HG03469 (cell line): Measurements from ENCODE around the gene RGS10.
"Not testable (repeated sequence)": the region's sequence is repeated elsewhere in the genome, so short reads cannot be mapped to it uniquely, and the experiment has no call there.

Experiments used
- ATAC-seq: cut with Tn5 transposase; IDR thresholded peaks from one replicate; pipeline ENCODE4 v1.9.1; 2021; ENCODE audit warnings: mild to moderate bottlenecking, moderate library complexity, moderate number of reproducible peaks; ENCODE audit not compliant: unreplicated experiment

RGS10 gene

DNA sequence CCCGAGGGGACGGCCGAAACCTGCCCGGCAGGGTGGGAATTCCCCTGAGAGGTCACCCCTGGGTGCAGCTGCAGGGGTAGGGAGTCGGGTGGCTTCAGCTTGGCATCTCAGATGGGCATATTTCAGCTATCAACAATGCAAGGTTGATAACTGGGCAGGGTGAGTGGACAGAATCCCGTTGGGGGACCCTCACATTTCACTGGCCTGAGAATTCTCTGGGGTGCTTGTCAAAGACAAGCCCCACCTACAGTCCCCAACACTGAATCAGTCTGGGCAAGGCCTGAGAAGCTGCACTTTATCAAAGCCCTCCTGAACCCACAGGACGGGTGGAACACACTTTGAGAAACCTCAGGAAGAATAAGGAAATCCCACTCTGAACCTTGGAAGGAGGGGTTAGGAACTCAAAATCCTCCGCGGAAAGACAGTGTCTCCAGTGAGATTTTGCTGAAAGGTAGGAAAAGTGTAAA, 3.1 kb downstream of the RGS10 start:
- ATAC-seq = no peak

DNA sequence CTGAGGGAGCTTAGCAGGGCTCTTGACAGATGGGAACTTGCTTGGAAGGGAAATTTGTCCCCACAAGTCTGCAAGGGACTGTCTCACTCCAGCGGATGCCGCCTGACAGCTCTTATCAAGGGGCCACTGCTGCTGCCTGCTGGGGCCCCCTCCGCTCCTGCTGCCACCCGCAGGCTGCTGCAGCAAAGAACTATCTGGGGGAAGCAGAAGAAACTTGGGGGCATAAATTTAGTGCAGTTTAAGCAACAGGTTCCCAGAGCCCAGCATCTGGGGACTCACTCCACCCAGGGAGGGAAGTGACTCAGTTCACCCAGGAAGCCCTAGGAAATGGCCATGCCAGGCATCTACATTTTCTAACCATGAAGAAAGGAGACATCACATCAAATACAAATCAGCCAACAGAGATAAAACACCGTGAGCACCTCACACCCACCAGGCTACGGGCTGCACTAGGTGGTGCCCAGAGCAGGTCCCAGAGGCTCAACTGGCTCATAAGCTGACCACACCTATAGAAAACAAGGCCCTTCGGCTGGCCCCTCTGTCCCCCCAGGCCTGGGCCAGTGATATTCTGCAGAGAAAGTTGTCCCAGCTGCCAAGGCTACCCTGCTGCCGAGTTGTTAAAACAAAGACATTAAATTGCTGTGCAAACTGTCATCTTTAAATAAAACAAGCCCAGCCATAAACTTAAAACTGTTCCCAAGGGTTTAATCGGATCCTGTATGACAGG, 3.7 kb downstream of the RGS10 start:
- no peak for ATAC-seq

DNA sequence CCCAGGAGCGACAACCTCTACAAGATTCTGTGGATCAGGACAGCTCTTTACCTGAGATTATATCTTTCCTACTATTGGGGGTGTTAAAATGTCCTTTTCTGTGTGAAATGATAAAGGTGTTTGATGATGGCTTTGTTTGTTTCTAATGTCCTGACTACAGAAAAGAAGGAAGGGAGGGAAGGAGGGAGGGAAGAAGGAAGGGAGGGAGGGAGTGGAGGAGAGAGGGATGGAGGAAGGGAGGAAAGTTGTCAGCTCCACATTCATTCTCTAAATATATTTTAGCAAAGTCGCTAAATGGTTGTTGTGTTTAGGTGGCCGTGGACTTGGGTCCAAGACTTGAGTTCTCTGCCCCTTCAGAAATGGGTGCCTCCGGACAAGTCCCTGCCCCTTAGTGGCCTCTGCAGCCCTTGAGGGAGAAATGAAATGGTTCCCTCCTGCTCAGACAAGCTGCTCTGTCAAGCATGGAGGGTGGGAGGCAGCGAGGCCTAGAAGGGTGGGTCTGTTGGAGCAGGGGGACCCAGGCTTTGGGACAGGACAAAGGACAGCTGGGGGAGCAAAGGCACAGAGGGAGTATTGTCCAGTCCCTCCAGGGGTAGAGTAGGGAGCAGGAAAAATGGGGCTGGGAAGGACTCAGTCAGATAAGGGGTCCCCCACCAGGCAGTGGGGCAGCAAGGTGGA, 4.4 kb downstream of the RGS10 start:
- no peak for ATAC-seq

DNA sequence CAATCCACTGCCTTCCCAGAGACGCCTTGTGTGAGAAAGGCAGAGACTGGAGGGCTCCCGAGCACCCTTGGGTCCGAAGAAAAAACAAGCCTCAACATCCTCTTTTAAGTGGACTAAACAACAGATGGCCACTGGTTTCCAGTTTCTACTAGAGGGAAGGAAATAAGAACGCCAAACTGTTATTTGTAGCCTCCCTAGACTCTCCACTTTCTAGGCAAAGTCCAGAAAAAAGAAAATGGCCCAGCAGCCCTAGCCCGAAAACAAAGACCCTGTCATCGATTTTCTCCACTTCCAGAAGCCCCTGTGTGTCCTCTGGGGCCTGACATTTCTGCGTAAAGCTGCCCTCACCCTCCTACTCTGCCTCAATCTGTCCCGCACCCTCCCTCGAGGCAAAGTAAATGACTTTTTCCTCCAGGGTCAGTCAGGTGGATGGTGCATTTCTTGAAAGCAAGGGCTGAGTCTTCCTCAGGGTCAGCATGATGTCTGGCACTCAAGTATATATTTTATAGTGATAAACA, 6.0 kb downstream of the RGS10 start:
- ATAC-seq = no peak

DNA sequence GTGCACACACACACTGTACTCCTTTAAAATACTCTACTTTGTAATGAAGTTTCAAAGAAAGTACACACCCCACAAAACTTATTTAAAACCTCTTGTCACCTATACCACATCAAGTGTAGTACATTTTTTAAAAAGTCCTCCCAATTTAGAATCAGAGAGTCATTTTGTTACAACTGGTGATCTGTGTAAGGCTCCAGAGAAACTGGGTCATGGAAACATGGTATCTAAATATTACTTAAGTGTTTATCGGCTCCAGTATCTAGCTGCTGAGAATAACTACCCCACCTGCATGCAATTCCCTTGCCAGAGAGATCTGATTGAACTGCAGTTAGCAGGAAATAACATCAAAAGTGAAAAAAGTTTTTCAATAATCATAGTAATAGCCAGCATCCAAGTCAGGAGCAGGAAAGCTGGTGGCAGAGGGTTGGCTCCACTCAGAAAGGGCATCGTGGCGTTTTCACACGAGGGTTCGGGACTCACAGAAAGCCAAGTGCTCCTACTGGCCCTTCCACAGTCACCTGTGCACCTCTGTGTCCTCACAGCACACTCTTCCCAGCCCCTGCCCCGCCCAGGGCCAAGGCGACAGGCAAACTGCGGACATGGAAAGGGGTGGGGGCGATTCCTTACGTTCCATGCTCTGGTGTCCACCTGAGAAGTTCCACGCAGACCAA, 6.5 kb downstream of the RGS10 start:
- no peak for ATAC-seq

DNA sequence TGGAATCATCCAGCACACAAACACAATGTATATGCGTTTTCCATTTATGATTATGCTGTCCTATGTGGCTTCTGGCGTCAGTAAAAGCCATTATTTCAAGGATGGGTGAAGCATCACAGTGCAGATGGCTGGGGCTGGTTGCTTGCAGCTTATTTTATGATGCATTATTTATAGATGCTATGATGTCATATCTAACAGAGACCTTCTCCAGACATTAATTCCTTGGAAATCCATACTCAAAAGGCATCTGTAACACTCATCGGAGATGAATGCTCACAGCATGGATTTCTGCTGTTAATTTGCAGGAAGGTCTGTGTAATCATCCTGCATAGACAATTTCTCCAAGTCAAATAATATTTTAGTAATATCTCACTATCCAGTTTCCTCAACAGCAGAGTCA, 7.2 kb downstream of the RGS10 start:
- no peak for ATAC-seq

DNA sequence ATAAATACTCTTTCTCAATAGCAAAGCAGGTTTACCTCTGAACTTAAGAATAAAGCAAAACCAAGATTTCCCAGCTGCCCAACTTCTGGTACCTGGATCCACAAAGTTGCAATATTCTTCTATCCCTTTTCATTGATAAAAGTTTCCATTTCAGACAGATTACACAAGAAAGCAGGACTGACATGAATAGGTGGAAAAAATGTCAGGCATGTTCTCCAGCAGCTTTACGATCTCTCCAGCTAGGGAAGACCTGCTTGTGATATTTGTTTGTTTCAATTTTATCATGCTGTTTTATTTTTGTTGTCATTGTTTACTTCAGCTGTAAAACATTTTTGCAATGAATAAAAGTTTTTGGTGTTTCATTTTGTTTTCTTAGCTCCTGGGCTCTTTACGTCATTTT, 9.0 kb downstream of the RGS10 start:
- no peak for ATAC-seq

DNA sequence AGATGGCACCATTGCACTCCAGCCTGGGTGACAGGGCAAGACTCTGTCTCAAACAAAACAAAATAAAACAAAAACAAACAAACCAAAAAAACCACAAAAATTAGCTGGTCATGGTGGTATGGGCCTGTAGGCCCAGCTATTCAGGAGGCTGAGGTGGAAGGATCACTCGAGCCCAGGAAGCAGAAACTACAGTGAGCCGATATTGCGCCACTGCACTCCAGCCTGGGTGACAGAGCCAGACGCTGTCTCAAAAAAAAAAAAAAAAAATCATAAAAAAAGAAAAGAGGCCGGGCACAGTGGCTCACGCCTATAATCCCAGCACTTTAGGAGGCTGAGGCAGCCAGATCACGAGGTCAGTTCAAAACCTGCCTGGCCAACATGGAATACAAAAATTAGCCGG, 9.7 kb downstream of the RGS10 start:
- not testable (repeated sequence) for ATAC-seq

DNA sequence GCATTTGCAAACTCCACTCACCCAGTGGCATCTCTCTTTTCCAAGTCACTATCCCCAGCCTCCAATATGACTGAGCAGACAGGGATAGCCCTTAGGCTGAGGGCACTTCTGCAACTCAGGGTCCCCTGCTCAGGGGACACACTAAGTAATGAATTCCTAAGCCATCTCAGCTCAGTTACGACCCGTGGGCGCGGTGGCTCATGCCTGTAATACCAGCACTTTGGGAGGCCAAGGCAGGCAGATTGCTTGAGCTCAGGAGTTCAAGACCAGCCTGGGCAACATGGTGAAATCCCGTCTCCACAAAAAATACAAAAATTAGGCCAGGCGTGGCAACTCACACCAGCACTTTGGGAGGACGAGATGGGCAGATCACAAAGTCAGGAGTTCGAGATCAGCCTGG, 10.3 kb downstream of the RGS10 start:
- not testable (repeated sequence) for ATAC-seq

DNA sequence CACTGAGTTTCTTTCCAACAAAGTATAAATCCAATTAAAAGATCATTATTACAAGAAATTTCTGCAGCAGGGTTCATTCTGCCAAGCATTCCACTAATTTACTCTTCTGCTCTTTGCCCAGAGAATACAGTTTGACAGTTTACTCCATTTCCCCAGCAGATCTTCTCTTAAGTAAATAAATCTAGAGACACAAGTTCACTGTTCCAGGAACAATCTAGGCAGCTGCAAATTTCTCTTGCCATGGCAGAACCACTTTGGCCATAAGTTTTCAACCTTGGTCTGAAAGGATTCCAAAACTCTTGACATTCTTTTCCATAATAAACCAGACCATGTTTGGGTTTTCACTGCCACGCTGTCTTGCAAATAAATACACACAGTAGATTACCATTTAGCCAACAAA, 11.5 kb downstream of the RGS10 start:
- no peak for ATAC-seq

DNA sequence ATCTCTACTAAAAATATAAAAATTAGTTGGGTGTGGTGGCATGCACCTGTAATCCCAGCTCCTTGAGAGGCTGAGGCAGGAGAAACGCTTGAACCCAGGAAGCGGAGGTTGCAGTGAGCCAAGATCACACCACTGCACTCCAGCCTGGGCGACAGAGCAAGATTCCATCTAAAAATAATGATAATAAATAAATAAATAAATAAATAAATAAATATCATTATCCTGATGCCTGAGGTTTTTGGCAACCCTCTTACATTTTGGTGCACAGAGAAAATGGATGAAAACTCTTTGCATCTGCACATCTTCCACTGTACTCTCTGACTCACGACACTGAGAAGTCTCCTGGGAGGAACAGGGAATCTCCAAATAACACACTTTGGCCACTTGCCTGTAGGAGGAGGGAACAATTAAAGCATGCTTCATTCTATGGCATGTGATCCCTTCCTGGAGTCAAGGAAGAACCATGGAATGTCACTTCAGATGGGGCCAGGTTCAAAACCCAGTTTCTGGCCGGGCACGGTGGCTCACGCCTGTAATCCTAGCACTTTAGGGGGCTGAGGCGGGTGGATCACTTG, 13.8 kb downstream of the RGS10 start:
- not testable (repeated sequence) for ATAC-seq

DNA sequence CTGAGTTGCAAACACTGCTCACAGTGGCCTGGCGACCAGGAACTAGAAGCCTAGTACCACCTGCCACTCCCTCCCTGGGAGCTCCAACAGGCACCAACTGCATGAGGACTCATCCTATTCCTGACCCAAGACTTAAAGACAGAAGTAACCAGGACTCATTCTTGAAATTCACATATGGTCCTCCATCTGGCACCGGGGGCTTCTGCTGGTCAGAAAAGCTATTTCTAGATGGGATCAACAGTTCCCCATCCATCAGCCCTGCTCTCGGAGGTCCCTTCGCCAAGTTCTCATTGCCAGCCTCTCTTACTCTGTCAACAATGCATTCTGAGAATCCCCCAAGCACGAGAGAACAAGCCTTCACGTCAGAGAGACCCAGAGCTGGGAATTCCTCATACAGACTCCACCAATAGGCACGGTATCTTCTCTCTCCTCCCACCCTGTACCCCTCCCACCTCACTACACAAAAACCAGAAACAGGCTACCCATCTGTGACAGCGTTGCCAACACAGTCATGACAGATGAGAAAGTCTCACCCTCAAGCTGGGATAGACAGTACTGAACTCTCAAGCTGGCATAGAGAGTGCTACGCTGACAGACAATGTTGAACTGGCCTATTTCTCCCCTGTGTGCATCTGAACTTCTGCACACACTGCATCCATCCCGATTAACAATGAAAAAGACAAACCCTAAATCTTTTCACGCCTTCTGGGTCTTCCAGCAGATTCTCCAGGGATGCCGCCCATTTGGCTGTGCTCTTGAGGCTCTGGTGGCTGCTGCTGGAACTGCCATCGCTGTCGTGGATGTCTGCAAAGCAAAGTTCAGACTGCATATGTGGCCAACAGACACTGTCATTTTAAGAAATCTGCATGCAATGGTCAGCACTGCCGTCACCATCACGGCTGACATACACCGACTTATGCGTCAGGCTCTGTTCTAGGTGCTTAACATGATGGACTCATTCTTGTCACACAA, 15.6 kb downstream of the RGS10 start:
- no peak for ATAC-seq

DNA sequence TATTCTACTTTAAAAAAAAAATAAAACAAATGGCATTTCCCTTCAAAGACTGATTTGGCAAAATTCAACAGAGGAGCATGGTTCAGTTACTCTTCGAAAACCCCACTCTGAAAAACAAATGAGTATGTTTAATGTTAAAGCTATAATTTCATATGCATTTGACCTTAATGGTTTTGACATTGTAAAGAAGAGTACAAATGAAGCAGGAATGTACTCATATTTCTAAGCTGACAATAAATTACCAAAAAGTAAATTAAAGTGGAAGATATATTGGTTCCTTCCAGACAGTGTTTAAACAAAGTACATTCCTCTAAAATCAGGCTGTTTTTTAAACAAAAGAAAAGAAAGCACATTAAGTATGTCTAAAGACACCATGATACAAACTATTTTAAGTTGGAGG, 16.4 kb downstream of the RGS10 start:
- no peak for ATAC-seq

DNA sequence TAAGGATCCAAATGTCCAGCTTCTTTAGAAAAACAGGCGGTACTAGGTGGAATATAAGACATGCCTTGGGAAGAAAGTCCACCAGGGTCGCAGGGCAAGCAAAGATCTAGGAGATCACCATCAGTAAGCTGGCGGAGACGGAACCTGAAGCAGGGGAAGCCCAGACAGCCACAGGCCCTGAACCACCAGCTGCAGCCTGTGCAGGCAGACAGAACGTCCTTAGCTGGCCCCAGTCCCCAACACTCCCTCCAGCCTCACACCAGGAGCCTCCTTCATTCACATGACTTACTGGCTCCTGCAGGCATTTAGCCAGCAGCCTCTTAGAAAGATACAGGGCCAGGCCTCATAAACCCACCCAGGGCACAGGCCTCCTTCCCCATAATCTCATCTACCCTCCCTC, 17.4 kb downstream of the RGS10 start:
- ATAC-seq = no peak

DNA sequence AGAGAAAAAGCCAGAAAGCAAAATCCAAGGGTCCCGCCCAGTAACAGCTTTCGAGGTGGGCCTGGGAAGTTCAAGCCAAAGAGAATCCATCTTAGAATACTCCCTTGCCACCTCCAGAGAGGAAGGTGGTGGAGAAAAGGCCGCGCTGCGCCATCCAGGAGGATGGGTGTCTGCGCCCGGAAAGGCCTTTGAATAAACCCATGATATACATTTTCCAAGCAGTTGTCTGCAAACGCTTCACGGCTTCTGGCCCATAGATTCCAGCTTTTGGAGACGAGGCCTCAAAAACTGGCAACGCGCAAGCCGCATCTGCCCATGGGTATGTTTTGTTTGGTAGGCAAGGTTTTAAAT, 17.8 kb downstream of the RGS10 start:
- ATAC-seq = no peak

DNA sequence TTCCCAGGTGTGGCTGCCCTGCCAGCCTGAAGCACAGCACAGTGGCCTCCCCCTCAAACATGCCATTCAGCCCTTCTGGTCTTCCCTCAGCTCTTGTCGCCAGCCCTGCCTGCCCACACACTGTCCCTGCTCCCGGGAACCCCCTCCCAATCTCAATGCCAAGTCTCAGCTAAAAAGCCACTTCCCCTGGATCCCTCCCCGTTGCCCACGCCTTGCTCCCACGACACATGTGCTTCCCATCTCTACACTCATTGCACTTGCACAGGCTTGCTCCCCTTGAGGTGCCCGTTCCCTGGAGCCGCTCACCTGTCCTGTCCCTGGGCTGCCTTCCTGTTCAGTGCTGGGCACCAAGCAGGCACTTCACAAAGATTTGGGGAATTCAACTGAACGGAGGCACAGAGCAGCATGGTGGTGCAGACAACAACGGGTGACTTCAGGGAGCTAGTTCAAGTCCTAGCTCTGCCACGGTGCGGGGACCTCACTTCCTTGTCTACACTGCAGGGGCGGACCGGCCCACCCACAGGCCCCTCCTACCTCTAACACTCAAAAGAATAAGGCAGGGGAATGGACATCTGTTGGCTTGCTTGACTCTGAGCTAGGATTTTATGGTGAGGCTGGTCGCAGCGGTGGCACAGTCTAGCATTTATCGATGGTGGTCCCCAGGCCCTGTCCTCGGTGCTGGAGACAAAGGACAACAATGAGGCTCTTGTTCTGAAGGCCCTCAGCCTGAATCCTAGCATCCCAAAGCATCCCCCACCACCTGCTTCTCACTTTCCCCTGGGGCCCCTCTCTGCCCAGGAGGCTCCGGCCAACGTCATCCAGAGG, 18.4 kb downstream of the RGS10 start:
- no peak for ATAC-seq

DNA sequence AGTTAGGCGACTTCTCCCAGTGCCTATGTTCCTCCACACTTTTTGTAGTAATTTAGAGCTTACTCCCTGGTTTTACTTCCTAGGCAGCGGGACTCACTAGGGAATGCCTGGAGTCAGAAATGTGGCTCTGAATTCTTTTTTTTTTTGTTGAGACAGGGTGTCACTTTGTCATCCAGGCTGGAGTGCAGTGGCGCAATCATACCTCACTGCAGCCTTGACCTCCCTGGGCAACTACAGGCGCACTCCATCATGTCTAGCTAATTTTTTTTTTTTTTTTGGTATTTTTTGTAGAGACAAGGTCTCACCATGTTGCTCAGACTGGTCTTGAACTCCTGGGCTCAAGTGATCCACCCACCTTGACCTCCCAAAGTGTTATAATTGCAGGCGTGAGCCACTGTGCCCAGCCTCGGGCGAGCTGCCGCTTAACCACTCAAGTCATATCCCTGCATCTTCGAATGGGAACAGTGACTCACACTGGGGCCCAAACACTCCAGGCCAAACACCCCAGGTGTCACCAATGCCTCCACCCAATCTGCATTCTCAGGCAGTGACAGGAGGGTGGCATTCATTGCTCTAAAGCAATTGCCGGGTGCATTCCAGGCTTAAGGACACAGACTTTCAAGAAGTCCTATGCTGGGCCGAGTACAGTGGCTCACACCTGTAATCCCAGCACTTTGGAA, 19.6 kb downstream of the RGS10 start:
- ATAC-seq = no peak

DNA sequence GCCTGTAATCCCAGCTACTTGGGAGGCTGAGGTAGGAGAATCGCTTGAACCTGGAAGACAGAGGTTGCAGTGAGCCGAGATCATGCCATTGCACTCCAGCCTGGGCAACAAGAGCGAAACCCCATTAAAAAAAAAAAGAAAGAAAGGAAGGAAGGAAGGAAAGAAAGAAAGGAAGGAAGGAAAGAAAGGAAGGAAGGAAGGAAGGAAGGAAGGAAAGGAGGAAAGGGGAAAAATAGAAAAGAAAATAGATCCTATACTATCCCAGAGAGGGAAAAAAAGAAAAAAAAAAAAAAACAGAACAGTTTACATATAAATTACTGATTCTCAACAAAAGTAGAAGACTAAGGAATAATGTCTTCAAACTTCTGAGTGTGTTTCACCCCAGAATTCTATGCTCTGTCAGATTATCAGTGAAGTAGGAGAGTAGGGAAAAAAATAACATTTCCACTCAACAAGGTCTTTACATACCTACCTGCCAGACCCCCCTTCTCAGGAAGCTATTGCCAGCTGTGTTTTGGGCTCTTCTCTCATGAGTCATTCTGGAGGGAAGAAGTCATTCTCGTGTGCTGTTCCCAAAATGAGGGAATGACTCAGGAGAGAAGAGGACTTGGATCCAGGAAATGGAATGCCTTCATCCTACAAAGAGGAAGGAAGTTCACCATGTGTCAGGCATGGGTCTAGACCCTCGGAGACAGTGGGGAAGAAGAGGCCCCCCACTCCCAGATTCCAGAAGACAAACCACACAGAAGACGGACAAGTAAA, 20.9 kb downstream of the RGS10 start:
- no peak for ATAC-seq
